Inflammatory macrophage treated with lipopolysaccharide for 4 hours (primary cell): ENCODE data around the gene DNAAF8.

Experiments used
- DNase-seq: peaks from one replicate; pipeline ENCODE4 v3.0.0-alpha.2; 2020

DNAAF8 gene

GRCh38 chr16:4695473-4696171 lies 38.7 kb upstream of the DNAAF8 start:
- DNase-seq = no peak

GRCh38 chr16:4696172-4696904 lies 38.0 kb upstream of the DNAAF8 start:
- no peak for DNase-seq

GRCh38 chr16:4696905-4697847 lies 37.2 kb upstream of the DNAAF8 start:
- no peak for DNase-seq

GRCh38 chr16:4697848-4698291 lies 36.5 kb upstream of the DNAAF8 start:
- DNase-seq = no peak

GRCh38 chr16:4698321-4699045 lies 35.9 kb upstream of the DNAAF8 start:
- no peak for DNase-seq

DNA sequence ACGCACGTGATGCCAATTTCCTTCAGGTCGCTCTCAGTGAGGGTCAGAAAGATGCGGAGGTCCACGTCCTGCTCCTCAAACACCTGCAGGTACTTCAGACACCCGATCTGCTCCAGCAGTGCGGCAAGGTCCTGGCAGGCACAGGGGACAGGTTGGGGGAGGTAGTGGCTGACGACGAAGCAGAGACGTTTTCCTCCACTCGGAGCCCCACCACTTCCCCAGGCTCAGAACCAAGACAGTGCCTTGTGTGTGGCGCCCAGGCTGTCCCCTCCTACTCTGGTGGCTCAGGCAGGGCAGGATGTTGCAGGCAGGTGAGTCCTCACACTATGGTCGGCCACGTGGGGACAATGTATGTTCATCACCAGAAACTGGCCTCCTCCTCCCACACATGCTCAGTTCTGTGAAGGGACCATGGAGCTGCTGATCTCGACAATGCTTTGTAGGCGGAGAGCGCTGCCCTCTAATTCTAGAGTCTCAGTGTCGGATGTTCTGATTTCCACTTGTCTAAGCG lies 35.2 kb upstream of the DNAAF8 start:
- no peak for DNase-seq

DNA sequence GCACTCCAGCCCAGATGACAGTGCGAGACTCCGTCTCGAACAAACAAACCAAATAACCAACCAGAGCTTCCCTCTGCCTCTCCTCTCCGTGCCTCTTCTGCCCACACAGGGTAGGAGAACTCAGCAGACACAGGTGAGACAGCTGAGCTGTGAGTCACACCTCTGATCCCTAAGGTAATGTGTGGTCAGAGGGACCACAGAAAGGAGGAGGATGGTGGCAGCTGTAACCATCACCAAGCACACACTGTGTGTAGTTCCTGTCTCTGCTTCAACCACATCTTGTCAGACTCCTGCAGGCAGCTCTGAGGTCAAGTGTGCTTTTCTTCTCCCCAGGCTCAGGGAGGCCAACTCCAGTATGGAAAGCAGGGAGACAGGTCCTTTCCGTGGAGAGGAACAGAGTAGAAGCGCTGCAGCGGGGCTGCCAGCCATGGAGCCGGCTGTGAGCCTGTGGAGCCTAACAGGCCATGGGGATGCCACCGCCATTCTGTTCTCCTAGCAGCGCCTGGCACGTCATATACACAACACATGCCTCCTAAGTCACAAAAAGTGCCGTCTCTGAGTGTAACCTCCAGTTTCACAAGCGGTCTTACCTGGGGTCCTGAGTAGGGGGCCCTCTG lies 33.8 kb upstream of the DNAAF8 start:
- DNase-seq = no peak

DNA sequence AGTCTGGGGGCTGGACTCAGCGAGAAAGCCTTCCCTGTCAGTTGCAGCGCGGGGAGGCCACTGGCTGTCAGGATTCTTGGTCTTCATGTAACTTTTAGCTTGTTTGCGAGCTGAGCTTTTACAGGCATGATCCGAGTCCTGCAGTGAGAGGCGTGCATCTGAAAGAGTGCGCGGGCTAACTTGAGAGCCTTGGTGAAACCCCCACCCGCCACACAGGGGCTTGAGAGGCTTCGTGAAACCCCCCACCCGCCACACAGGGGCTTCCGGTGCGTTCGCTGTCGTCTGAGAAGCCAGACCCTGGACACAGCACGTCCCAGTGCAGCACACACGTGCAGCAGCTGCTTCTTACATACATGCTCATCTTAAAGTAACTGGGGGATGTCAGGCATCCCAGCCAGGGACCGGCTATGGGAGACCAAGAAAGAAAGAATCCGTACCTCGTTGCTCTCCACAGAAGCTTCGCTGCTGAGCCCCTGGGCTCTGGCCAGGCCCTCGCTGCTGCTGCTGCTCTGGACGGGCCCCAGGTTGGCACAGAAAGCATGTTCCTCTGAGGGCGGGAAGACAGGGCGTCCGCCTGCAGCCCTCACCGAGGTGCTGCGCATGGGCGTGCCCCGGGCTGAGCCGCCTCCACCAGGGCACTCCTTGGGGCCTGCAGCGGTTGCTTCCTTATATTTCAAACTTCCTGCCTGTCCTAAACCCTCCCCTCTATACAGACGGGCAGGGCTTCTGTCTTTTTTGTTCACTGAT lies 33.2 kb upstream of the DNAAF8 start:
- DNase-seq = no peak

GRCh38 chr16:4701791-4702465 lies 32.4 kb upstream of the DNAAF8 start:
- DNase-seq = no peak

GRCh38 chr16:4702466-4702808 lies 31.9 kb upstream of the DNAAF8 start:
- no peak for DNase-seq

GRCh38 chr16:4703906-4704305 lies 30.4 kb upstream of the DNAAF8 start:
- no peak for DNase-seq

DNA sequence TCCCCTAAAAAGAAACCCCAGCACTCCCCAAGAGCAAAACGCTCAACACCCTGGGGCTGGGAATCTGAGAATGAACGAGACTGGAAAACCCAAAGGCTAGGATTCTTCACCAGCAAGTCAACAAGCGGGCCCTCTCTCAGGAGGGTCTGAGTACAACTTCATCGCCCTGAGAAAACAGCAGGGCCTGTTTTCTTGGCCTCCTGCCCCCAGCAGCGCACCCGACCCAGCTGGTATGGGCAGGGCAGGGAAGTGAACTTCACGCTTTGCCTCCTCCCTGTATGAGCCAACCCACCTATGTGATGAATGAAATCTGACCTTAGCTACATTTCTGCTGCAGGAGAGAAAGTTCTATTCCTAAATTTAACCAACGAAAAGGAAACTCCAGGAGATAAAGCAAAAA lies 29.8 kb upstream of the DNAAF8 start:
- DNase-seq = no peak

DNA sequence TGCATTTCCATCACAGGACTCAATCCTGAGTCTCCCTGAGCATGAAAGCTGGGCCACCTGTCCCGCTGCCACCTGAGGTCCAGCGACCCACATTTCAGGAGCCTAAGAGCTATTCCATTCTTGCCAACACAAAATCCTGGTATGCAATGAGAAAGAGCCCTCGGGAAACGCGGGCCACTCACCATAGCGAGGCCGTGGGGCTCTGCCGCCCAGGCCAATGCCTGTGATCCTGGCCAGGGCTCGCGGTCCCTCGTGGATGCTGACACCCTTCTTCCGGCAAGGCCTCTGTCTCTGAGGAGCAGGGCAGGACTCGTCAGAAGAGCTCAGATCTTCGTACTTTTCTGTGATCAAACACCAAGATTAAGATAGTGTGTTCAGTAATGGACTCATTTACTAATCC lies 29.4 kb upstream of the DNAAF8 start:
- no peak for DNase-seq

- DNase-seq = no peak
These were observed 27.5 kb upstream of the DNAAF8 start for GRCh38 chr16:4706871-4707270.

DNA sequence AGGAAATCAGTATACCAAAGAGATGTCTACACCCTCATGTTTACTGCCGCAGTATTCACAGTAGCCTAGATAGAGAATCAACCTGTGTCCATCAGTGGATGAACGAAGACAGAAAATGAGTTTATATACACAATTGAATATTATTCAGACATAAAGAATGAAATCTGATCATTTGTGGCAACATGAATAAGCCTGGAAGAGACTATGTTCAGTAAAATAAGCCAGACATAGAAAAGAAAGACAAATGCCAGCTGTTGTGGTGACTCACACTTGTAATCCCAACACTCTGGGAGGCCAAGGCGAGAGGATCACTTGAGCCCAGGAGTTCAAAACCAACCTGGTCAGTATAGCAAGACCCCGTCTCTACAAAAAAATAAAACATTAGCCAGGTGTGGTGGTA lies 24.9 kb upstream of the DNAAF8 start:
- DNase-seq = no peak

- no peak for DNase-seq
These were observed 20.5 kb upstream of the DNAAF8 start for GRCh38 chr16:4713663-4714501.

DNA sequence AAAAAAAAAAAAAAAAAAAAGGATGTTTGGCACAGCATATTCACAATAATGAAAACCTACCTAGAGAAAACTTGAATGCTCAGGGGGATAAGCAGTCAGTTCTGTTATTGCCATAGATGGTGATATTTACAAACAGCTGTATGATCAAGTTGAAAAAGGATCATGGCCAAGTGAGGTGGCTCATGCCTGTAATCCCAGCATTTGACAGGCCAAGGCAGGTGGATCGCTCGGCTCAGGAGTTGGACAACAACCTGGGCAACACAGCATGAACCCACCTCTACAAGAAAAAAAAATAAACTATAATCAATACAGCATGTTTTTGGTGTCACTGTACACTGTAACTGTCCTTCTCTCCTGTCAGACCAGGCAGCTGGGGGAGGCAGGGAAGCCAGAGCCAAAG lies 19.3 kb upstream of the DNAAF8 start:
- no peak for DNase-seq

DNA sequence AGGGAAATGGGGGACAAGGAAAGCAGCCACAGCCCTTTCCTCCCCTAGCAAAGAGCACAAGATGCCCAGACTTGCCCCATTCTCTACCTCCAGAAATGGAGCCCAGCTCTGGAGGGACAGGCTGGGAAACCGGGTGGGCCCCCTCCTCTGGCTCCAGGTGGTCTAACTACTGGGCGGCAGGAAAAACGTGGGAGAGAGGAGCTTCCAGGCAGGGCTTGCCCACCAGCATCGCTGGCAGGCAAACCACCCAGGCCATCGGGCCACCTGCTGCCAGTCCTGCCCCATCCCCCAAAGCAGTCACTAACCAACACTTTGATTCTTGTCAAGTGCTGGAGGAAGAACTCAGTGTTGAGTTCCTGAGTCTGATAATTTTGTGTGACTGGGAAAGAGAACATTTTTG lies 15.9 kb upstream of the DNAAF8 start:
- DNase-seq = no peak

- no peak for DNase-seq
These were observed 11.1 kb upstream of the DNAAF8 start for GRCh38 chr16:4723071-4723767.
